Upper lobe of left lung (tissue), 4 donors: Measurements from ENCODE around the gene GPHB5.

ENCODE experiments used
- EP300 ChIP-seq, 4 donors: sonication (generic); formaldehyde crosslinking; IDR thresholded peaks; one replicate each; pipeline ENCODE4 v1.5.1; 2017; ENCODE audit warnings: antibody characterized with exemption in 4 of 4, control low read depth in 2 of 4
- POLR2A ChIP-seq, 4 donors: fragments of 450-650 bp; IDR thresholded peaks; one replicate each; pipeline ENCODE4 v1.5.1; 2016 to 2017; ENCODE audit warnings: antibody characterized with exemption in 4 of 4, mild to moderate bottlenecking in 2 of 4
- POLR2AphosphoS5 ChIP-seq, 2 donors: sonication (generic); formaldehyde crosslinking; IDR thresholded peaks; one replicate each; pipeline ENCODE4 v1.5.1; 2017; ENCODE audit warnings: antibody characterized with exemption in 2 of 2
- TF ChIP-seq, protein P1 (sequence below), 6 experiments: fragments of 450-650 bp in 4 of 6; fragments of 200-600 bp in 2 of 6; sonication (generic) in 2 of 6; IDR thresholded peaks; one replicate each; pipeline ENCODE4 v1.5.1; 2016 to 2019; ENCODE audit warnings: antibody characterized with exemption in 6 of 6

DNA sequence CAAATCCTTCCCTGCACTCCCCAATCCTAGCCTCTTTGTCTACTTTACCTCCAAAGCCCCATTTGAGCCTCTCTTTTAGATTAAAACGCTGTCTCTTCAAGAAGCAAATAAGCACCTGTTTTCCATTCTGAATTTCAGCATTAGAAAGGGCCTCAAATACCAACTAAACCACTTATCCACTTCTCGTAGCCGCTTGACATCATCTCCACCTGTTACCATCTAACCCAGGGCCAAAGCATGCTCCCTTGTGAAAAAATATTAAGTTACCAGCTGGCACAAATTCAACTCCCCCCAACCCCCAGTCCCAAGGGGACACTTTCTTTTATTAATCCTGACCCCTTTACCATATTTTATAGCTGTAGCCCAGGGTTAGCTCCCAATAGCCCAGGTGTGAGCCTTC is 43.1 kb downstream of the GPHB5 start:
- TF ChIP-seq, protein P1, sequence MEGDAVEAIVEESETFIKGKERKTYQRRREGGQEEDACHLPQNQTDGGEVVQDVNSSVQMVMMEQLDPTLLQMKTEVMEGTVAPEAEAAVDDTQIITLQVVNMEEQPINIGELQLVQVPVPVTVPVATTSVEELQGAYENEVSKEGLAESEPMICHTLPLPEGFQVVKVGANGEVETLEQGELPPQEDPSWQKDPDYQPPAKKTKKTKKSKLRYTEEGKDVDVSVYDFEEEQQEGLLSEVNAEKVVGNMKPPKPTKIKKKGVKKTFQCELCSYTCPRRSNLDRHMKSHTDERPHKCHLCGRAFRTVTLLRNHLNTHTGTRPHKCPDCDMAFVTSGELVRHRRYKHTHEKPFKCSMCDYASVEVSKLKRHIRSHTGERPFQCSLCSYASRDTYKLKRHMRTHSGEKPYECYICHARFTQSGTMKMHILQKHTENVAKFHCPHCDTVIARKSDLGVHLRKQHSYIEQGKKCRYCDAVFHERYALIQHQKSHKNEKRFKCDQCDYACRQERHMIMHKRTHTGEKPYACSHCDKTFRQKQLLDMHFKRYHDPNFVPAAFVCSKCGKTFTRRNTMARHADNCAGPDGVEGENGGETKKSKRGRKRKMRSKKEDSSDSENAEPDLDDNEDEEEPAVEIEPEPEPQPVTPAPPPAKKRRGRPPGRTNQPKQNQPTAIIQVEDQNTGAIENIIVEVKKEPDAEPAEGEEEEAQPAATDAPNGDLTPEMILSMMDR (IDR thresholded peaks at IDR 0.05): no peak
- TF ChIP-seq POLR2A (IDR thresholded peaks at IDR 0.05) (no peak), POLR2AphosphoS5 (IDR thresholded peaks at IDR 0.05) (no peak), EP300 (IDR thresholded peaks at IDR 0.05) (no peak)
